ENCODE data around the gene RNU5D-1.
"Not testable (repeated sequence)": the region's sequence is repeated elsewhere in the genome, so short reads cannot be mapped to it uniquely, and the experiment has no call there.

RNU5D-1 gene

GRCh38 chr1:44776730-44777068, 45.7 kb upstream of the RNU5D-1 start:
- peaks cover 40% of the 10 kb centered on the region for H3K36me3 ChIP-seq
- peak overlapping the region; percentile 91 for H3K27ac ChIP-seq

GRCh38 chr1:44775930-44776729, 45.2 kb upstream of the RNU5D-1 start:
- H3K4me1 ChIP-seq (ENCODE audit: control insufficient read depth in 1 of 2, insufficient read depth in 1 of 2, low read depth in 1 of 2, low read length in 1 of 2) = peaks cover 19% of the 10 kb centered on the region in 2 experiments
- H3K27ac ChIP-seq = peak overlapping the region; percentile 91
- H3K4me3 ChIP-seq (ENCODE audit: low read depth in 1 of 2, low read length in 1 of 2) = peak overlapping the region; percentile 87 to 100
- H3K36me3 ChIP-seq = peaks cover 36% of the 10 kb centered on the region
- TF ChIP-seq, protein P1, sequence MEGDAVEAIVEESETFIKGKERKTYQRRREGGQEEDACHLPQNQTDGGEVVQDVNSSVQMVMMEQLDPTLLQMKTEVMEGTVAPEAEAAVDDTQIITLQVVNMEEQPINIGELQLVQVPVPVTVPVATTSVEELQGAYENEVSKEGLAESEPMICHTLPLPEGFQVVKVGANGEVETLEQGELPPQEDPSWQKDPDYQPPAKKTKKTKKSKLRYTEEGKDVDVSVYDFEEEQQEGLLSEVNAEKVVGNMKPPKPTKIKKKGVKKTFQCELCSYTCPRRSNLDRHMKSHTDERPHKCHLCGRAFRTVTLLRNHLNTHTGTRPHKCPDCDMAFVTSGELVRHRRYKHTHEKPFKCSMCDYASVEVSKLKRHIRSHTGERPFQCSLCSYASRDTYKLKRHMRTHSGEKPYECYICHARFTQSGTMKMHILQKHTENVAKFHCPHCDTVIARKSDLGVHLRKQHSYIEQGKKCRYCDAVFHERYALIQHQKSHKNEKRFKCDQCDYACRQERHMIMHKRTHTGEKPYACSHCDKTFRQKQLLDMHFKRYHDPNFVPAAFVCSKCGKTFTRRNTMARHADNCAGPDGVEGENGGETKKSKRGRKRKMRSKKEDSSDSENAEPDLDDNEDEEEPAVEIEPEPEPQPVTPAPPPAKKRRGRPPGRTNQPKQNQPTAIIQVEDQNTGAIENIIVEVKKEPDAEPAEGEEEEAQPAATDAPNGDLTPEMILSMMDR (IDR thresholded peaks at IDR 0.05) = no peak
- H3K9me3 ChIP-seq = no peaks in the 10 kb centered on the region
- H3K27me3 ChIP-seq = no peaks in the 10 kb centered on the region

More at GRCh38 chr1:44776730-44777068, 45.7 kb upstream of the RNU5D-1 start:
- TF ChIP-seq, protein P1 (IDR thresholded peaks at IDR 0.05) = no peak
- Histone ChIP-seq H3K27me3 (no peaks in the 10 kb centered on the region), H3K9me3 (no peaks in the 10 kb centered on the region), H3K4me3 (ENCODE audit: low read depth in 1 of 2, low read length in 1 of 2) (no peak overlapping the region), H3K4me1 (ENCODE audit: control insufficient read depth in 1 of 2, insufficient read depth in 1 of 2, low read depth in 1 of 2, low read length in 1 of 2) (peaks cover 19% of the 10 kb centered on the region in 2 experiments)

DNA sequence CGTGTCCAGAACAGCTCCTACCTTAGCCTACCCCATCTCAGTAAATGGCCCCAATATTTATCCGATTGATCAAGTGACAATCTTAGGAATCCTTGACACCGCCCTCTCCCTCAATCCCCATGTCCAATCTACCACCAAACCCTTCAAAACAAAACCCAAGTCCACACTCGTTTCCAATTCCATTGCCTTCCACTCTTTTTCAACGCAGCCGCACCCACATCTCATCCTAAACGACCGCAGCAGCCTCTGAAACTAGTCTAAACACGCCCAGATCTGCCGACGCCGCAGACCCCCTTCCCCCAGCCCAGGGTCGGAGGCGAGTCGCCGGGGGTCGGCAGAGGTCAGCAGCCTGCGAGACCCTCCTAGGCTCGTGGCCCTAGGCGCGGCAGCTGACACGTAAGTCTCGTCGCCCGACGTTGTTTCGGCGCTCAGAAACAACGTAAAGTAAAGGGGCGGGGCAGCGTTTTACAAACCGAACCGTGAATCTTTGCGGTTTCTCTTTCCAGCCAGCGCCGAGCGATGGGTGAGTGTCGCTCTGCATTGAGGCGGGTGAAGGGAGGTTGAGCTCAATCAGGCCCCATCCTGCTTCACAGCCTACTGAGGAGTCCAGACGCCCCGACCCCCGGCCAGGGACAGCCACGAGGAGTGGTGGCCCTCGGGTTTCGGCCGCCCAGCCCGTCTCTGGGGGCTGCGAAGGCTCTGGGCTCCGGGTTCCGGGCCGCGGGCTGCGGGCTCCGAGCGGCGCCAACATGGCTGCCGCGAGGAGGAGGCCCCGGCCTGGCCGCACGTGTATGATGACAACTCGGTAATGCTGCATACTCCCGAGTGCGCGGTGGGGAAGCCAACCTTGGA, 44.3 kb upstream of the RNU5D-1 start, which contains the start of gene RPS8:
RPS8 (plus strand) TSS at position 463 of the 852 bp plus-strand sequence; CDS start at position 520, 57 bp downstream.
- no peaks in the 10 kb centered on the region for H3K9me3 ChIP-seq
- peaks cover 19% of the 10 kb centered on the region in 2 experiments for H3K4me1 ChIP-seq (ENCODE audit: control insufficient read depth in 1 of 2, insufficient read depth in 1 of 2, low read depth in 1 of 2, low read length in 1 of 2)
- peak within 1 kb of the TSS; percentile 91 for H3K27ac ChIP-seq
- TF ChIP-seq, protein P1 (IDR thresholded peaks at IDR 0.05) = peak; percentile 20
- H3K4me3 ChIP-seq (ENCODE audit: low read depth in 1 of 2, low read length in 1 of 2) = peak within 1 kb of the TSS; percentile 87 to 100
- peaks cover 29% of the 10 kb centered on the region for H3K36me3 ChIP-seq
- no peaks in the 10 kb centered on the region for H3K27me3 ChIP-seq

- not testable (repeated sequence) for H3K4me3 ChIP-seq (ENCODE audit: low read depth in 1 of 2, low read length in 1 of 2); H3K27ac ChIP-seq; H3K9me3 ChIP-seq; H3K4me1 ChIP-seq (ENCODE audit: control insufficient read depth in 1 of 2, insufficient read depth in 1 of 2, low read depth in 1 of 2, low read length in 1 of 2); H3K27me3 ChIP-seq
- peaks cover 66% of the 10 kb centered on the region for H3K36me3 ChIP-seq
These were observed 35.5 kb upstream of the RNU5D-1 start for GRCh38 chr1:44766421-44766820.

DNA sequence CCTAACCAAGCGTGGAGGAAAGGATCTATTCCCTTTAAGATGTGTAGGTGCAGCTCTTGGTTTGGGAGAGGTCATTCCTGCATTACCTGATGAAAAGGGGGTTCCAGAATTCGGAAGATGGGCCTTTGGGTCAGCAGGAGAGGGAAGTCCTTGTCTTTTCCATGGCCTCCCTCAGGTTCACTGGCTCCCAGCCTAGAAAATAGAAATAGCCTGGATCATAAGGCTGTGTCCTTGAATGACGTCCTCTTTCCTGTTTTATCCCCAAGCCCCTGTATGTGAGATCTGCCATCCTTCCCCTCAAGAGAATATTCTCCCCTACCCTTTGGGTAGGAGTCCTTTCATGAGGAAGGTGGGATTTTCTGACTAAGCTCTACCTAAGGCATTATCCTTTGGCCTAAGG, 29.9 kb upstream of the RNU5D-1 start:
- TF ChIP-seq, protein P1 (IDR thresholded peaks at IDR 0.05) = no peak
- no peaks in the 10 kb centered on the region for H3K27me3 ChIP-seq
- peaks cover 91% of the 10 kb centered on the region for H3K36me3 ChIP-seq

More for the DNA sequence above, 29.9 kb upstream of the RNU5D-1 start:
- H3K4me3 ChIP-seq (ENCODE audit: low read depth in 1 of 2, low read length in 1 of 2) = no peak overlapping the region
- H3K9me3 ChIP-seq = no peaks in the 10 kb centered on the region
- H3K27ac ChIP-seq = no peak overlapping the region
- no peaks in the 10 kb centered on the region for H3K4me1 ChIP-seq (ENCODE audit: control insufficient read depth in 1 of 2, insufficient read depth in 1 of 2, low read depth in 1 of 2, low read length in 1 of 2)

All from neutrophil (primary cell).